Activated T-helper 2 cell treated with anti-CD3 and anti-CD28 coated beads, Interferon-gamma antibody, Interleukin-2, Interleukin-4, amounts not matched to agents 10 μg/mL and 5 μg/mL and 100 μg/mL, durations not matched to agents 14 hours and 24 hours and 36 hours (primary cell): ENCODE data around the gene VWA3A. TPM values are rescaled to one million over a fixed set of nuclear protein-coding genes. Genes with fewer than 3 reads are reported as not detected.
"Not testable (repeated sequence)": the region's sequence is repeated elsewhere in the genome, so short reads cannot be mapped to it uniquely, and the experiment has no call there.

Experiments used
- DNase-seq: peaks from one replicate; pipeline ENCODE4 v3.0.0; 2021; ENCODE audit warnings: low spot score
- H3K27ac Mint-ChIP-seq: one replicate; pipeline ENCODE4 v1.8.0; 2021; ENCODE audit warnings: mixed read lengths
- H3K27me3 Mint-ChIP-seq: one replicate; pipeline ENCODE4 v1.8.0; 2021; ENCODE audit warnings: low read depth, mixed read lengths
- H3K36me3 Mint-ChIP-seq: one replicate; pipeline ENCODE4 v1.8.0; 2021; ENCODE audit warnings: low read depth, mixed read lengths
- H3K4me1 Mint-ChIP-seq: one replicate; pipeline ENCODE4 v1.8.0; 2021; ENCODE audit warnings: low read depth, mixed read lengths
- H3K4me3 Mint-ChIP-seq: one replicate; pipeline ENCODE4 v1.8.0; 2021; ENCODE audit warnings: low read depth, mild to moderate bottlenecking, moderate library complexity, mixed read lengths
- H3K9me3 Mint-ChIP-seq: one replicate; pipeline ENCODE4 v1.8.0; 2021; ENCODE audit warnings: mixed read lengths
- intact Hi-C: fragments of 100-400 bp; cut with micrococcal nuclease; formaldehyde crosslinking; loops from one replicate; pipeline ENCODE4 v1.15.1; 2023
- total RNA-seq: library from RNA; stranded (reverse); gene quantifications from 2 replicates; pipeline ENCODE4 v1.2.3, GENCODE V29; 2022

VWA3A gene
- total RNA-seq, 1 donor from 2014 or later: 0.07 TPM

GRCh38 chr16:22093331-22093730 is 990 bp downstream of the VWA3A start:
- no peaks in the 10 kb centered on the region for H3K9me3 Mint-ChIP-seq
- intact Hi-C loops: loop anchor here (10.0 kb wide), 1 partner anchor 91 kb away; no protein-coding TSS in a partner anchor
- peaks cover 18% of the 10 kb centered on the region for H3K27me3 Mint-ChIP-seq
- H3K4me3 Mint-ChIP-seq: no peak overlapping the region
- no peak for DNase-seq
- no peak overlapping the region for H3K27ac Mint-ChIP-seq
- no peaks in the 10 kb centered on the region for H3K4me1 Mint-ChIP-seq
- no peaks in the 10 kb centered on the region for H3K36me3 Mint-ChIP-seq

GRCh38 chr16:22093996-22094395 is 1.7 kb downstream of the VWA3A start:
- Mint-ChIP-seq H3K27me3 (peaks cover 20% of the 10 kb centered on the region), H3K36me3 (no peaks in the 10 kb centered on the region), H3K4me3 (no peak overlapping the region), H3K9me3 (no peaks in the 10 kb centered on the region), H3K27ac (no peak overlapping the region), H3K4me1 (peaks cover 1% of the 10 kb centered on the region)
- intact Hi-C loops: loop anchor here (10.0 kb wide), 1 partner anchor 91 kb away; no protein-coding TSS in a partner anchor
- no peak for DNase-seq

GRCh38 chr16:22098405-22099255 is 6.3 kb downstream of the VWA3A start:
- Mint-ChIP-seq H3K36me3 (no peaks in the 10 kb centered on the region), H3K4me1 (peaks cover 1% of the 10 kb centered on the region)

GRCh38 chr16:22099256-22099975 is 7.1 kb downstream of the VWA3A start:
- Mint-ChIP-seq H3K9me3 (no peaks in the 10 kb centered on the region), H3K27me3 (peaks cover 25% of the 10 kb centered on the region), H3K4me1 (peaks cover 1% of the 10 kb centered on the region), H3K4me3 (no peak overlapping the region), H3K27ac (no peak overlapping the region), H3K36me3 (no peaks in the 10 kb centered on the region)
- DNase-seq: no peak
- intact Hi-C loops: loop anchor here (1.0 to 10.0 kb wide), 2 partner anchors 85 to 98 kb away; partner anchors contain the start of gene PDZD9

More at GRCh38 chr16:22098405-22099255, 6.3 kb downstream of the VWA3A start:
- Mint-ChIP-seq H3K27me3 (peaks cover 25% of the 10 kb centered on the region), H3K27ac (no peak overlapping the region), H3K4me3 (no peak overlapping the region), H3K9me3 (no peaks in the 10 kb centered on the region)
- intact Hi-C loops: loop anchor here (1.0 to 10.0 kb wide), 2 partner anchors 86 to 97 kb away; partner anchors contain the start of gene PDZD9
- DNase-seq: no peak

- DNase-seq: no peak
- Mint-ChIP-seq H3K4me1 (peaks cover 1% of the 10 kb centered on the region), H3K36me3 (no peaks in the 10 kb centered on the region), H3K9me3 (no peaks in the 10 kb centered on the region), H3K27ac (no peak overlapping the region), H3K4me3 (no peak overlapping the region), H3K27me3 (peaks cover 19% of the 10 kb centered on the region)
- intact Hi-C loops: no loop called here
Observed at GRCh38 chr16:22103441-22103840, 11.1 kb downstream of the VWA3A start.

GRCh38 chr16:22109258-22109898 is 17.0 kb downstream of the VWA3A start:
- H3K4me3 Mint-ChIP-seq: no peak overlapping the region
- intact Hi-C loops: no loop called here

GRCh38 chr16:22111629-22112028 is 19.3 kb downstream of the VWA3A start:
- H3K36me3 Mint-ChIP-seq, H3K4me3 Mint-ChIP-seq, DNase-seq, H3K27ac Mint-ChIP-seq, H3K9me3 Mint-ChIP-seq, intact Hi-C loops, H3K4me1 Mint-ChIP-seq: not testable (repeated sequence)
- H3K27me3 Mint-ChIP-seq: peaks cover 14% of the 10 kb centered on the region

More at GRCh38 chr16:22109258-22109898, 17.0 kb downstream of the VWA3A start:
- Mint-ChIP-seq H3K9me3 (no peaks in the 10 kb centered on the region), H3K4me1 (peaks cover 4% of the 10 kb centered on the region), H3K27ac (no peak overlapping the region), H3K27me3 (peaks cover 17% of the 10 kb centered on the region), H3K36me3 (no peaks in the 10 kb centered on the region)
- no peak for DNase-seq

DNA sequence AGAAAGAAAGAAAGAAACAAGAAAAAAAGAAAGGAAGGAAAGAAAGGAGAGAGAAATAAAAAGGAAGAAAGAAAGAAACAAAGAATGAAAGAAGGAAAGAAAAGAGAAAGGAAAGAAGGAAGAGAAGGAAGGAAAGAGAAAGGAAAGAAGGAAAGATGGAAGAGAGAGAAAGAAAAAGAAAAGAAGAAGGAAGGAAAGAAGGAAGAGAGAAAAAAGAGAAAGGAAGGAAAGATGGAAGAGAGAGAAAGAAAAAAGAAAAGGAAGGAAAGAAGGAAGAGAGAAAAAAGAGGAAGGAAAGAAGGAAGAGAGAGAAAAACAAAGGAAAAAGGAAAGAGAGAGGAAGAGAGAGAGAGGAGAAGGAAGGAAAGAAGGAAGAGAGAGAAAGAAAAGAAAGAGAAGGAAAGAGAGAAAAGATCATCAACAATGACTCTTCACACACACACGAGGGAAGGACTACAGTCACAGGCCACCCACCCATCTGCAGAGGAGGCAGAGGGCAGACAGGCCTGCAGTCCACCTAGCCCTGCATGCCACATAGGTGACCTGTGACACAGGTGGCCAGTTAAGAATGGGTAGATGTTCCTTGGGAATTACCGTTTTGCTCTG is 23.9 kb downstream of the VWA3A start:
- DNase-seq: no peak
- intact Hi-C loops: no loop called here
- Mint-ChIP-seq H3K9me3 (no peaks in the 10 kb centered on the region), H3K27ac (no peak overlapping the region), H3K27me3 (peaks cover 6% of the 10 kb centered on the region), H3K4me1 (no peaks in the 10 kb centered on the region), H3K4me3 (no peak overlapping the region), H3K36me3 (no peaks in the 10 kb centered on the region)

DNA sequence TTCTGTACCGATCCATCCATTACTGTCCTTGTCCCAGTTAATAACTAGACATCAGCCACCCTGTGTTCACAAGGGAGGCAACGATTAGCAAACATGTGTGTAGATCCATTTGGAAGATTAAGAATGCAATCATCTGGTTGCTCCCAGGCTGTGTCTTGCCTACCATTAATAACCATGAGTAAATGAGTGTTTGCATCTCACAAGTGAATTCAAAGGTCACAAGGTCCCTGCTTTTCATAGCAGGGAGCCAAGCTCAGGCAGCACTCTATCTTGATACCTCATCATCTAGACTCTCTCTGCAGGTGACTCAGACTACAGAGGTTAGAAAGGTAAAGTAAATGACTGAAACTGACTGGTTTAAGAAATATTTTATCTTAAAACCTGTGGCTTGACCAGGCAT is 25.3 kb downstream of the VWA3A start:
- Mint-ChIP-seq H3K4me1 (no peaks in the 10 kb centered on the region), H3K27me3 (peaks cover 5% of the 10 kb centered on the region)

DNA sequence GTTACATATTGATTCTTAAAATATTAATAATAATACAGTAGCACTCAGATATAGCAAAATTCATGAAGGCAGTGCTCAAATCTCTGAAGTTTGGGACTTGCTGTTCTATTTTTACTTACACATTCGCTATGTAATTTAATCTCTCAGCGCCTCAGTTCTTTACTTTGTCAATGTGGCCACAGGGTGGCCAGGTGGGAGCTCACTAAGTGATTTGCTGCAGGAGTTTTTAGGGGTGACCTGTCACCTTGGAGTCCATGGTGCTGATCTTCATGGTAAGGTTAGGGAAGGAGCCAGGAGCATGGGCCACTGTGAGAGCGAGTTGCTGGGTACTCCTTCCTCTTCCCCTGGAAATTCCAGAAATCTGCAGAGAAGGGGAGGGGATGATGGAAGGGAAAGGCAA is 28.1 kb downstream of the VWA3A start:
- Mint-ChIP-seq H3K9me3 (no peaks in the 10 kb centered on the region), H3K27me3 (peaks cover 5% of the 10 kb centered on the region), H3K4me1 (no peaks in the 10 kb centered on the region), H3K27ac (no peak overlapping the region), H3K4me3 (no peak overlapping the region), H3K36me3 (no peaks in the 10 kb centered on the region)
- intact Hi-C loops: loop anchor here (10.0 kb wide), 1 partner anchor 64 kb away; no protein-coding TSS in a partner anchor
- DNase-seq: no peak

More for the DNA sequence above, 25.3 kb downstream of the VWA3A start:
- H3K4me3 Mint-ChIP-seq: no peak overlapping the region
- H3K36me3 Mint-ChIP-seq: no peaks in the 10 kb centered on the region
- no peak for DNase-seq
- no peaks in the 10 kb centered on the region for H3K9me3 Mint-ChIP-seq
- intact Hi-C loops: no loop called here
- H3K27ac Mint-ChIP-seq: no peak overlapping the region

- Mint-ChIP-seq H3K27me3 (peaks cover 5% of the 10 kb centered on the region), H3K36me3 (no peaks in the 10 kb centered on the region), H3K4me1 (no peaks in the 10 kb centered on the region), H3K4me3 (no peak overlapping the region), H3K9me3 (no peaks in the 10 kb centered on the region), H3K27ac (no peak overlapping the region)
- intact Hi-C loops: loop anchor here (10.0 kb wide), 1 partner anchor 63 kb away; no protein-coding TSS in a partner anchor
- DNase-seq: no peak
Observed at GRCh38 chr16:22122239-22122638, 29.9 kb downstream of the VWA3A start.

DNA sequence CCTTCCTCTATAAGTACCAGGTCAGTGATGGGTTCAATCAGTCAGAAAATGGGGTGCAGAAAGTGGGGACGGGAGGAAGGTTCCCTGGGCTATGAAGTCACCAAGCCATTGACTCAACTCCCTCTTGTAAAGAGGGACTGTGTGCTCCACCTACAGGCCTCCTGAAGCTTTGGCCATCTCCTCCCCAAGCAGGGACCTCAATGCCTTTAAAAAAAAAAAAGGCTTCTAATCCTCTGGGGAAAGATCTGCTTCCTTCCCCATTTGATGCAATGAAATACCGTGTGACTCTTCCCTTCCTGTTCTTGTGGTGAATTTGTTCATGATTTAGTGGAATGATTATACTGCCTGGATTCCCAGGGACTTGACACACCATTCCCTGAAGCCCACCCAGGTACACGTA is 30.8 kb downstream of the VWA3A start:
- no peaks in the 10 kb centered on the region for H3K36me3 Mint-ChIP-seq
- H3K27ac Mint-ChIP-seq: no peak overlapping the region
- intact Hi-C loops: loop anchor here (10.0 kb wide), 1 partner anchor 62 kb away; no protein-coding TSS in a partner anchor
- no peaks in the 10 kb centered on the region for H3K4me1 Mint-ChIP-seq
- no peak overlapping the region for H3K4me3 Mint-ChIP-seq
- H3K9me3 Mint-ChIP-seq: no peaks in the 10 kb centered on the region
- H3K27me3 Mint-ChIP-seq: peaks cover 11% of the 10 kb centered on the region
- no peak for DNase-seq
